HCT116 (cell line): ENCODE measurements around the gene MRPS33. TPM values are rescaled to one million over a fixed set of nuclear protein-coding genes. Genes with fewer than 3 reads are reported as not detected.

Source experiments
- ATAC-seq: fragments of 200-7000 bp; cut with Tn5 transposase; 2 replicates; pipeline ENCODE4 v1.9.1; 2020; ENCODE audit warnings: mild to moderate bottlenecking, moderate library complexity
- BruUV-seq: library from RNA; stranded (reverse); fragments of 400-500 nt; replicated peaks from 2 replicates; lab custom pipeline; 2021; lab: Mats Ljungman, UMichigan
- CTCF ChIA-PET: fragments of 300-600 bp; sonication (Branson Sonifier 250); formaldehyde crosslinking; loops from one replicate; lab custom pipeline; 2021; ENCODE audit warnings: antibody characterized with exemption; lab: Charles Lee
- POLR2A ChIA-PET: fragments of 300-600, 350-600 bp; sonication (Branson Sonifier 250); formaldehyde crosslinking; loops from one replicate; lab custom pipeline; 2021; ENCODE audit warnings: antibody characterized with exemption; lab: Charles Lee
- RAD21 ChIA-PET, 2 experiments: fragments of 300-600 bp; sonication (Branson Sonifier 250); formaldehyde crosslinking; loops; one replicate each; lab custom pipeline; 2023; ENCODE audit warnings: low total read pairs in 2 of 2; ENCODE audit not compliant: uncharacterized antibody in 2 of 2, unreplicated experiment in 2 of 2, low non-redundant PET in 1 of 2; lab: Charles Lee
- DNase-seq: peaks from one replicate; pipeline ENCODE4 v3.0.0-alpha.2; 2010; ENCODE audit warnings: low read depth, low spot score
- H2AFZ ChIP-seq: fragments of 200-600 bp; shearing (Covaris generic), sonication (generic); 2 replicates; pipeline ENCODE4 v1.6.1; 2017; ENCODE audit warnings: low read depth, mixed run types, mixed read lengths, antibody characterized with exemption, low read length; ENCODE audit not compliant: poor library complexity, severe bottlenecking
- H3K27ac ChIP-seq: 2 replicates; pipeline ENCODE4 v1.5.1; 2012; ENCODE audit warnings: low read depth, low read length
- H3K27me3 ChIP-seq: fragments of 200-600 bp; sonication (generic); 2 replicates; pipeline ENCODE4 v1.6.1; 2016; ENCODE audit warnings: mixed run types, low read length, mixed read lengths; ENCODE audit not compliant: insufficient read depth
- H3K36me3 ChIP-seq, 2 experiments: fragments of 200-500 bp in 1 of 2; fragments of 200-600 bp in 1 of 2; sonication (Bioruptor generic) in 1 of 2; sonication (generic) in 1 of 2; 2 replicates each; pipeline versions ENCODE4 v1.5.1 to v1.6.1; 2014 to 2016; ENCODE audit warnings: low read length in 2 of 2, inconsistent platforms in 1 of 2, mixed read lengths in 1 of 2, mixed run types in 1 of 2; ENCODE audit not compliant: insufficient read depth in 2 of 2, control insufficient read depth in 1 of 2
- H3K4me1 ChIP-seq, 2 experiments: fragments of 200-600 bp in 1 of 2; sonication (generic) in 1 of 2; 2 replicates each; pipeline versions ENCODE4 v1.5.1 to v1.6.1; 2012 to 2017; ENCODE audit warnings: low read length in 2 of 2, inconsistent platforms in 1 of 2, mild to moderate bottlenecking in 1 of 2, mixed read lengths in 1 of 2, mixed run types in 1 of 2, moderate library complexity in 1 of 2; ENCODE audit not compliant: insufficient read depth in 2 of 2, control insufficient read depth in 1 of 2
- H3K4me2 ChIP-seq: fragments of 200-600 bp; sonication (generic); 2 replicates; pipeline ENCODE4 v1.6.1; 2017; ENCODE audit warnings: mixed run types, low read length, mixed read lengths
- H3K4me3 ChIP-seq, 2 experiments: fragments of 200-600 bp in 1 of 2; sonication (generic) in 1 of 2; replicated peaks in 1 of 2; 2 replicates each; pipeline ENCODE4 v1.5.1; 2011 to 2016; ENCODE audit warnings: low read length in 2 of 2, control low read depth in 1 of 2, low read depth in 1 of 2, mild to moderate bottlenecking in 1 of 2, mixed read lengths in 1 of 2, mixed run types in 1 of 2
- H3K79me2 ChIP-seq: fragments of 200-600 bp; sonication (generic); 2 replicates; pipeline ENCODE4 v1.6.1; 2017; ENCODE audit warnings: mild to moderate bottlenecking, mixed run types, low read length, moderate library complexity, mixed read lengths; ENCODE audit not compliant: insufficient read depth
- H3K9ac ChIP-seq: fragments of 200-600 bp; sonication (generic); 2 replicates; pipeline ENCODE4 v1.6.1; 2016; ENCODE audit warnings: low read length, mixed read lengths
- H3K9me2 ChIP-seq: fragments of 200-600 bp; sonication (generic), shearing (Covaris generic); 2 replicates; pipeline ENCODE4 v1.6.1; 2017; ENCODE audit warnings: mixed run types, mild to moderate bottlenecking, moderate library complexity; ENCODE audit not compliant: insufficient read depth
- H3K9me3 ChIP-seq, 2 experiments: fragments of 200-500 bp in 1 of 2; fragments of 200-600 bp in 1 of 2; sonication (Bioruptor generic) in 1 of 2; sonication (generic) in 1 of 2; 2 replicates each; pipeline ENCODE4 v1.6.1; 2014 to 2017; ENCODE audit warnings: low read length in 2 of 2, mixed read lengths in 2 of 2, inconsistent platforms in 1 of 2, low read depth in 1 of 2, mild to moderate bottlenecking in 1 of 2, mixed run types in 1 of 2, moderate library complexity in 1 of 2; ENCODE audit not compliant: control insufficient read depth in 1 of 2, insufficient read depth in 1 of 2
- H4K20me1 ChIP-seq: fragments of 200-600 bp; sonication (generic), shearing (Covaris generic); 2 replicates; pipeline ENCODE4 v1.6.1; 2017; ENCODE audit warnings: mixed run types, mild to moderate bottlenecking, moderate library complexity; ENCODE audit not compliant: insufficient read depth
- CBX3 ChIP-seq: IDR thresholded peaks from 2 replicates; pipeline ENCODE4 v1.6.1; 2012; ENCODE audit warnings: low read depth
- EGR1 ChIP-seq: IDR thresholded peaks from 2 replicates; pipeline ENCODE4 v1.6.1; 2012; ENCODE audit warnings: low read depth
- EZH2 ChIP-seq: fragments of 200-600 bp; sonication (generic); IDR thresholded peaks from 2 replicates; pipeline ENCODE4 v1.6.1; 2017; ENCODE audit warnings: antibody characterized with exemption, mixed run types
- JUND ChIP-seq: IDR thresholded peaks from 2 replicates; pipeline ENCODE4 v1.6.1; 2012
- MAX ChIP-seq: IDR thresholded peaks from 2 replicates; pipeline ENCODE4 v1.6.1; 2012
- POLR2AphosphoS5 ChIP-seq: IDR thresholded peaks from 2 replicates; pipeline ENCODE4 v1.6.1; 2011; ENCODE audit warnings: mild to moderate bottlenecking, low read depth, low read length, moderate library complexity
- SP1 ChIP-seq: IDR thresholded peaks from 2 replicates; pipeline ENCODE4 v1.6.1; 2012; ENCODE audit warnings: low read depth
- SRF ChIP-seq: IDR thresholded peaks from 2 replicates; pipeline ENCODE4 v1.6.1; 2012; ENCODE audit warnings: low read depth
- TCF7L2 ChIP-seq: IDR thresholded peaks from 2 replicates; pipeline ENCODE4 v1.7.0; 2011; ENCODE audit warnings: borderline replicate concordance, inconsistent platforms; ENCODE audit not compliant: insufficient read depth, insufficient read length; ENCODE audit errors: extremely low read depth
- ZBTB33 ChIP-seq: IDR thresholded peaks from 2 replicates; pipeline ENCODE4 v1.6.1; 2011; ENCODE audit warnings: mild to moderate bottlenecking, low read length, moderate library complexity; ENCODE audit not compliant: insufficient replicate concordance; ENCODE audit errors: extremely low read depth
- ZFX ChIP-seq: fragments of 450-650 bp; IDR thresholded peaks from 2 replicates; pipeline ENCODE4 v1.6.1; 2017
- ZNF274 ChIP-seq: fragments of 200-500 bp; sonication (Bioruptor generic); IDR thresholded peaks from 2 replicates; pipeline ENCODE4 v1.6.1; 2014; ENCODE audit warnings: mild to moderate bottlenecking, low read depth, low read length, inconsistent platforms
- intact Hi-C: fragments of 100-400 bp; cut with micrococcal nuclease; formaldehyde crosslinking; loops from 2 replicates; pipeline ENCODE4 v1.10.0; 2022
- total RNA-seq: library from RNA; stranded (reverse); gene quantifications from one replicate; pipeline ENCODE4 v1.2.1, GENCODE V29; 2021; ENCODE audit not compliant: unreplicated experiment

Gene MRPS33
- total RNA-seq, 1 experiment from 2014 or later: 77.3 TPM

GRCh38 chr7:141045842-141046620 is 31.3 kb upstream of the MRPS33 start (continued):
- TF ChIP-seq ZFX: no peak

GRCh38 chr7:141045126-141045841 is 30.5 kb upstream of the MRPS33 start:
- no peaks in the 10 kb centered on the region for H3K79me2 ChIP-seq
- TF ChIP-seq JUND (no peak), MAX (no peak), ZBTB33 (no peak), POLR2AphosphoS5 (no peak), ZNF274 (no peak), EGR1 (no peak), EZH2 (no peak), CBX3 (no peak), SRF (no peak), SP1 (no peak), TCF7L2 (no peak)
- H2AFZ ChIP-seq: no peak overlapping the region
- no TSS peak for BruUV-seq
- no peak overlapping the region for H3K4me3 ChIP-seq
- DNase-seq: no peak
- H3K9me3 ChIP-seq: no peaks in the 10 kb centered on the region
- ChIA-PET RAD21 (no interaction called here), CTCF (no interaction called here), POLR2A (no interaction called here)
- H3K9me2 ChIP-seq: no peaks in the 10 kb centered on the region
- intact Hi-C loops: no loop called here
- H3K27me3 ChIP-seq: peaks cover 3% of the 10 kb centered on the region; the same call in 1 of the 2 replicates
- H3K9ac ChIP-seq: no peak overlapping the region
- H3K4me1 ChIP-seq: no peaks in the 10 kb centered on the region
- no peak overlapping the region for H3K27ac ChIP-seq
- H3K4me2 ChIP-seq: no peak overlapping the region
- H3K36me3 ChIP-seq: no peaks in the 10 kb centered on the region
- no peaks in the 10 kb centered on the region for H4K20me1 ChIP-seq
- ATAC-seq: no peak
